HG02943 (cell line): ENCODE measurements around the gene WHRN.

Experiments used
- ATAC-seq: cut with Tn5 transposase; IDR thresholded peaks from one replicate; pipeline ENCODE4 v1.9.1; 2021; ENCODE audit warnings: mild to moderate bottlenecking, low read depth, moderate library complexity; ENCODE audit not compliant: unreplicated experiment

Gene WHRN

GRCh38 chr9:114370968-114371320 is 134.3 kb downstream of the WHRN start:
- no peak for ATAC-seq

- no peak for ATAC-seq
Observed at GRCh38 chr9:114370251-114370967, 134.9 kb downstream of the WHRN start.

- ATAC-seq = no peak
Observed at GRCh38 chr9:114369216-114370130, 135.8 kb downstream of the WHRN start.

GRCh38 chr9:114367772-114368569 is 137.3 kb downstream of the WHRN start:
- ATAC-seq = no peak

DNA sequence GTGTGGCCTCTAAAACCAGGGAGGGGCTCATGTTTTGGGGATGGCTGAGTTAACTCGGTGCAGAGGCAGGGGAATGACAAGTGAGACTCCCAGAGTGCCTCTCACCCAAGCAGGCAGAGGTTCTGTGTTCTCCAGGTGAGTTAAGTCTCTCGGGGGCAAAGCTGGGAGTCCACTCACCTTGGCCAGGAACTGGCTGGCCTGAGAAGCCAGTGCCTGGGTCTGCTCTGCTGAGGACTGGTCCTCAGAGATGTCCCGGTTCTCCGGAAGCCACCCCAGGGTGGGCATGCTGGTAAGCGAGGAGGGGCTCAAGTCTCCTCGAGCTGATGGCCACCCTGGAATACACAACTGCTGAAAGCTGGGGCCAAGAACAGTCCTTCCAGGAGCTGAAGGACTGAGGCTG is 137.9 kb downstream of the WHRN start:
- ATAC-seq = no peak

DNA sequence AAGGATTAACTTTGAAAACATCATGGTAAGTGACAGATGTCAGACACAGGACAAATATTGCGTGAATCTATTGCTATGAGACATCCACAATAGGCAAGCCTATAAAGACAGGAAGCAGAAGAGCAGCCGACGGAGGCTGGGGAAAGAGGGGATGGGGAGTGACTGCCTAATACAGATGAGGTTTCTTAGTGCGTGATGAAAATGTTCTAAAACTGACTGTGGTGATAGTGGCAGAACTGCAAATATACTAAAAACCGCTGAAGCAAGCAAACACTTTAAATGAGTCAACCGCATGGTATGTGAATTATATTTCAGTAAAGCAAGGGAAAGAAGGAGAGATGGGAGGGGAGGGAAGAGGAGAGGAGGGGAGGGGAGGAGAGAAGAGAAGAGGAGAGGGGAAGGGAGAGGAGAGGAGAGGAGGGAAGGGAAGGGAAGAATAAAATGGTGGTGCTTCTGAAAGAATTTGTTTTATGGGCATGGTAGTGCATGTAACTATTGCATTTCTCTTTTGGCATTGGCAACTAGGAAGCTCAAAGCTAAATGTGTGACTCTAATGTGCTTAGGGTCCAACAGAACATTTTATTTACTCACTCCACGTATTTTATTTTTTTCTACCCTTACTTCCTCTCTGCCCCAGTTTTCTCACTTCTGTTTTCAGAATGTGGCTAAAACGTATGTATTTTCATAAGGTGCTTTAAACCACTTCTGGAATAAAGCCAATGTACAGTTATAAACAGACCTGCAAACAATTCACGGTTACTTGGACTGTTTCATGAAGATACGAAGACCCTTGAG is 138.7 kb downstream of the WHRN start:
- ATAC-seq = peak; percentile 34

GRCh38 chr9:114365194-114365593 is 140.1 kb downstream of the WHRN start:
- ATAC-seq = no peak

DNA sequence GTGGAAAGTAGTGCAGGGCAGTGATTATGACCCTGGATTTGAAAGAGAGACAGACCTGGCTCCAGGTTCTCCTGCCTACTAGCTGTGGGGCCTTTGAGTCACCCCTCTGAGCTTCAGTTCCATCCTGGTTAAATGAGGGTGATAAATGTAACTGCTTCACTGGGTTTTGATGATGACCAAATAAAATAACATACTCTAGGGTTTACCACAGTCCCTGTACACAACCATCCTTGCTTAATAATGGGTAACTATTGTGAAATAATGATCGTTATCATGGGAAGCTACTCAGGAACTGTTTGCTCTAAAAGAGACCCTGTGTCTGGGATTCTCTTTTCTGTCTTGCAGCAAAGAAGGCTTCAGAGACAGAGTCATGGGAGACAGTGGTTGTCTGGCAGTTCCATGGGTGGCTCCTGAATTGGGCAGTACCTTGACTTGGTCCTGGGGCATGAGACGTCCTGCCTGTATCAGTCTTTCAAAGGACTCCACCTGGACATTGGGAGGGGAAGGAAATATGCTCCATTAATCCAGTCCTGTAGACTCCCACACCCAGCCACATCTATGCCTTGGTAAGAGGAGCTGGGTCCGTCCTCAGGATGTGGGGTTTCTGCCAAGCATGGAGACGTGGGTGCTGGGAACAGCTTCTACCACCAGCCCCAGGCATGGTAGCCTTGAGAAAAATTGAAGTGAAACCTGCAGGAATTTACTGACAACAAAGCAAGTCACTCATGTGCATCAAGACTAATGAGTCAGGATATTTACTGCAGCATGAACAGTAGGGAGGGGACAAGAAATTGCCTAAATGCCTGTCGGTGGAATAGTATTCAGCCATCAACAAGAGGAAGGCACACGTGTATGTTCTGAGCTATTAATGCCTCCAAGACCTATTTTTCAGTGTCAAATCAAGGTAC is 140.9 kb downstream of the WHRN start:
- ATAC-seq = no peak

GRCh38 chr9:114363424-114363823 is 141.8 kb downstream of the WHRN start:
- no peak for ATAC-seq

- no peak for ATAC-seq
Observed at GRCh38 chr9:114362394-114362793, 142.9 kb downstream of the WHRN start.

- no peak for ATAC-seq
Observed at GRCh38 chr9:114361542-114361941, 143.7 kb downstream of the WHRN start.

- no peak for ATAC-seq
Observed at GRCh38 chr9:114359801-114360200, 145.5 kb downstream of the WHRN start.

DNA sequence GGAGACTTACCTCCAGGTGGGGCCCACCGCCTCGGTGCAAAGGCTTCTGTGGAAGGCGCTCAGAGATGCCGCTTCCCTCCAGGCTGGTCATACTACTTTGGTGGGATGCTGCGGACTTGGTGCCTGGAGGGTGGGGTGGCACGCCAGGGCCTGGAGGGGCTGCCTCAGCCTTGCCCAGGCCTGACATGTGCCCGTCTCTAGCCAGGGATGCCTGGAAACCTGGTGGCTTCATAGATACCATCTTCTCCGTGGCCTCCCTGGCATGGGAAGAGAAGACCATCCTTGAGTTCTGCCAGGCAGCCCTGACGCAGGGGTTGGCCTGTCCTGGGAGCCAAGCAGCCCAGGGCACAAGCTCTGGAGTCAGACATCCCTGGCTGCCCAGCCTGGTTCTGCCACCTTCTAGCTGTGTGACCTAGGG is 147.4 kb downstream of the WHRN start:
- no peak for ATAC-seq

- no peak for ATAC-seq
Observed at GRCh38 chr9:114357360-114357759, 147.9 kb downstream of the WHRN start.

- ATAC-seq = no peak
Observed at GRCh38 chr9:114356792-114357191, 148.5 kb downstream of the WHRN start.

DNA sequence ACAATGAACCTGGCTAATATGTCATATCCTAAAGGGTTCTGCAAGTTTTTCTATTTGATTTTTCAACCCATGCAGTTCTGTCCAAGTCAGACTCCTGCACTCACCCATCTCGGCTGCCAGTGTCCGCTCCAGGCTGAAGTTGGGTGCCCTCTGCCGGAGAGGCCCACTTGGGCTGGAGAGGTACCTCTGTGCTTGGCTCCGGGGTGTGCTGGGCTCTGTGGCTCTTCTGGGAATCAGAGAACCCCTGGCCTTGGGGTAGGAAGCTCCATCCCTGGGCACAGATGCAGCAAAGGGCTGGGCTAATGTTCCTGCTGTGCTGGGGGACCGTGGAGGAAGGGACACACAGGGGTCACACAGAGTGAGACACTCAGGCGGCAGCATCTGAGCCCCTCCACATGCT is 149.5 kb downstream of the WHRN start:
- ATAC-seq = no peak
